Central memory CD8-positive, alpha-beta T cell (primary cell): ENCODE measurements around the gene PLA2G10.
"Not testable (repeated sequence)": the region's sequence is repeated elsewhere in the genome, so short reads cannot be mapped to it uniquely, and the experiment has no call there.

Experiments
- ATAC-seq: fragments of 150-1000 bp; cut with Tn5 transposase; replicated peaks from 2 replicates; pipeline ENCODE4 v1.10.0; 2022; ENCODE audit warnings: mild to moderate bottlenecking, moderate FRiP score, moderate number of reproducible peaks; ENCODE audit not compliant: poor library complexity, severe bottlenecking; ENCODE audit errors: extremely low read depth
- DNase-seq, 2 donors: peaks; one replicate each; pipeline ENCODE4 v3.0.0; 2021; ENCODE audit warnings: low spot score in 2 of 2
- H3K27ac Mint-ChIP-seq: one replicate; pipeline ENCODE4 v1.8.0; 2022; ENCODE audit warnings: low read depth, mild to moderate bottlenecking, moderate library complexity, mixed read lengths
- H3K27me3 Mint-ChIP-seq: one replicate; pipeline ENCODE4 v1.8.0; 2022; ENCODE audit warnings: mixed read lengths
- H3K36me3 Mint-ChIP-seq: one replicate; pipeline ENCODE4 v1.8.0; 2022; ENCODE audit warnings: mild to moderate bottlenecking, moderate library complexity, mixed read lengths; ENCODE audit not compliant: insufficient read depth
- H3K4me1 Mint-ChIP-seq: one replicate; pipeline ENCODE4 v1.8.0; 2022; ENCODE audit warnings: mixed read lengths
- H3K4me3 Mint-ChIP-seq: one replicate; pipeline ENCODE4 v1.8.0; 2022; ENCODE audit warnings: mild to moderate bottlenecking, moderate library complexity, mixed read lengths
- H3K9me3 Mint-ChIP-seq: one replicate; pipeline ENCODE4 v1.8.0; 2022; ENCODE audit warnings: mixed read lengths

The PLA2G10 gene, protein sequence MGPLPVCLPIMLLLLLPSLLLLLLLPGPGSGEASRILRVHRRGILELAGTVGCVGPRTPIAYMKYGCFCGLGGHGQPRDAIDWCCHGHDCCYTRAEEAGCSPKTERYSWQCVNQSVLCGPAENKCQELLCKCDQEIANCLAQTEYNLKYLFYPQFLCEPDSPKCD

DNA sequence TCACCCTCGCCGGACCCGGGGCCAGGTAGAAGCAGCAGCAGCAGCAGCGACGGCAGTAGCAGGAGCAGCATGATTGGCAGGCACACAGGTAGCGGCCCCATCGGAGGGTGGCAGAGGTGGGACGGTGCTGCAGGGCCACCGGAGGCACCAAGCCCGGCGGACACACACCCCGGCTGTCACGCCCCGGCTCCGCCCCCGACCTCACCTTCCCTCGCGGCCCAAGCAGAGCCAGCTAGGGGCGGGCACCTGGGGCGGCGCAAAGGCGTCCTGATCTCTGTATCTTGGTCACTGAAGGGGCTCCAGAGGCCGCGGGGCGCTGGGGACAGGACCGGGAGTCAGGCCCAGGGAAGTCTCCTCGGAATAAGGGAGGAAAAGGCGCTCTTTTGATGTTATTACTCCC is at the start of gene PLA2G10:
Gene PLA2G10 (minus strand): TSS at position 180 of the 400 bp plus-strand sequence. CDS start 79 bp downstream, at position 101.
- H3K9me3 Mint-ChIP-seq, H3K27me3 Mint-ChIP-seq, H3K27ac Mint-ChIP-seq, H3K36me3 Mint-ChIP-seq, DNase-seq, H3K4me3 Mint-ChIP-seq, H3K4me1 Mint-ChIP-seq, ATAC-seq: not testable (repeated sequence)

DNA sequence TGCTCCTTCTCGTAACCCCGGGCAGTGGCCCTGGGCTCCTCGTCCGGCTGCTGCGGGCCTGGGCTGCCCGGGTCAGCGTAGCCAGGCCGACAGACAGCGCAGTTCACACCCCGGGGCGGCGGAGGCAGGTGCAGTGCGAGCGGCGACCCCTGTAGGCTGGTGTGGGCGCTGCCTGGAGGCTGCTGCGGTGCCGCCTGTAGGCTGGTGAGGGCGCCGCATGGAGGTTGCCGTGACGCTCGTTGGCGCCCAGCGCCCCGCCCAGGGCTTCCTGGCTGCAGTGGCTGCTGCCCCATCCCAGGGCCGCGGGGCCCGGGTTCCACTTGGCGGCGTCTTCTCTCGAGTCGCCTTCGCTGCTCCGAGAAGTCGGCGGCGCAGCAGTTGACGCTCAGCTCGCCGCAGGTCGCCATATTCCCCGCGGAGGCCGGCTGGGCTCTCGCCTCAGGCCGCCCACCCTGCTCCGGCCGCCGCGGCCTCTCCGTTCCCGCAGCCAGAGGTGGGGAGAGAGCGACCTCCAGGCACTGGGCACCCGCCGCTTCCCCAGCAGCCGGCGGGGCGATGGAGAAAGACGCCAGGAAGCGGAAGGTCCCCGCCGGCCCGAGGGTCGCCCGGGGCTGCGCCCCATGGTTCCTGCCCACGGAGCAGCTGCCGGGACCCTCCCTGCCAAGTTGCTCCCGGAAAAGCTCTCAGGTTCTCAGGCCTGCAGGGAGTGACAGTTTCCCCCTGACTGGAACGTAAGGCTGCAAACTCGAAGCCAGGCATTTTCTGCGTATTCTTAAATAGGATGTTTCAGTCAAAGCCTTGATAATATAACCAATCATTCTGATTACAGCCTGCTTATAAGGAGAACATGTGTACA is 48.4 kb upstream of the PLA2G10 start, which contains the start of gene NPIPA2:
Gene NPIPA2 (plus strand): TSS at position 261 of the 856 bp plus-strand sequence. CDS start 5,533 bp downstream, outside the sequence.
- DNase-seq, H3K36me3 Mint-ChIP-seq, H3K27me3 Mint-ChIP-seq, H3K27ac Mint-ChIP-seq, H3K4me3 Mint-ChIP-seq, H3K4me1 Mint-ChIP-seq, H3K9me3 Mint-ChIP-seq: not testable (repeated sequence)
- ATAC-seq: peak; percentile 100

DNA sequence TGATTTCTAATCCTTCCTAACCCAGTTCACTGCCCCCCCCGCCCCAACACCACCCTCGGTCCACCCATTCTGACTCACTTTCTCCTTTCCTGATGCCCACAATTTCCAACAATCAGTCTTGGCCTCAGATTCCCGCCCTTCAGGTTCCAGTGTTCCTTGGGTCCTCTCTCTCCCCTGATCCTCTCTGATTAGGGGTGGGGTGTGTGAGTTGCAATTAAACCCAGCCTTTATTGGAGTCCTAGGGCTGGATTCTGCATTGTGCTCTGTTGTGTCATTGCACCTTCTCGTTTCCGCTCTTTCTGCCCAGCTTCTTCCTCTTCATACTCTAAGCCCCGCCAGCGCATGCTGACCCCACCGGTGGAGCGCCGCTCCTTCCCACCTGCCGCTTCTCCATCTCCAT is 47.7 kb upstream of the PLA2G10 start:
- not testable (repeated sequence) for H3K27me3 Mint-ChIP-seq, H3K4me3 Mint-ChIP-seq, H3K36me3 Mint-ChIP-seq, H3K27ac Mint-ChIP-seq, H3K4me1 Mint-ChIP-seq, ATAC-seq, H3K9me3 Mint-ChIP-seq, DNase-seq

DNA sequence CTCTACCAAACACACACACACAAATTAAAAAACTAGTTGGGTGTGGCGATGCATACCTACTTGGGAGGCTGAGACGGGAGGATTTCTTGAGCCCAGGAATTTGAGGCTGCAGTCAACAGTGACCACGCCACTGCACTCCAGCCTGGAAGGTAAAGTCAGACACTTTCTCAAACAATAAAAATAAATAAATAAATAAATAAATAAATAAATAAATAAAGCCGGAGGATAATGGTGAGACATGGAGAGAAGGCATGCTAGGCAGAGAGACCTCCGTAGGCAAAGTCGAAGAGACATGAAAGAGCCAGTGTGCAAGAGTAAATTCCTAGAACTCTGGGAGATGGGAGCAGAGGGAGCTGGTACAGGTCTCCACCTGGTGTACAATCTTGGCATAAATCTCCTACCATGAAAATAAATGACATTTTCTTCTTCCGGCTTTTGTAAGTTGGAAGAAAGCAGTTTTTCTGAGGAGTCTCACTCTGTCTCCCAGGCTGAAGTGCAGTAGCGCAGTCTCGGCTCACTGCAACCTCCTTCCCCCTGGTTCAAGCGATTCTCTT is 46.8 kb upstream of the PLA2G10 start:
- DNase-seq, H3K36me3 Mint-ChIP-seq, ATAC-seq, H3K27me3 Mint-ChIP-seq, H3K27ac Mint-ChIP-seq, H3K9me3 Mint-ChIP-seq, H3K4me3 Mint-ChIP-seq, H3K4me1 Mint-ChIP-seq: not testable (repeated sequence)

DNA sequence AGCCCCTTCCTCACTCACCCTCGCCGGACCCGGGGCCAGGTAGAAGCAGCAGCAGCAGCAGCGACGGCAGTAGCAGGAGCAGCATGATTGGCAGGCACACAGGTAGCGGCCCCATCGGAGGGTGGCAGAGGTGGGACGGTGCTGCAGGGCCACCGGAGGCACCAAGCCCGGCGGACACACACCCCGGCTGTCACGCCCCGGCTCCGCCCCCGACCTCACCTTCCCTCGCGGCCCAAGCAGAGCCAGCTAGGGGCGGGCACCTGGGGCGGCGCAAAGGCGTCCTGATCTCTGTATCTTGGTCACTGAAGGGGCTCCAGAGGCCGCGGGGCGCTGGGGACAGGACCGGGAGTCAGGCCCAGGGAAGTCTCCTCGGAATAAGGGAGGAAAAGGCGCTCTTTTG is 39.1 kb upstream of the PLA2G10 start:
- not testable (repeated sequence) for DNase-seq, H3K36me3 Mint-ChIP-seq, H3K9me3 Mint-ChIP-seq, H3K4me3 Mint-ChIP-seq, H3K27me3 Mint-ChIP-seq, H3K4me1 Mint-ChIP-seq, ATAC-seq, H3K27ac Mint-ChIP-seq

DNA sequence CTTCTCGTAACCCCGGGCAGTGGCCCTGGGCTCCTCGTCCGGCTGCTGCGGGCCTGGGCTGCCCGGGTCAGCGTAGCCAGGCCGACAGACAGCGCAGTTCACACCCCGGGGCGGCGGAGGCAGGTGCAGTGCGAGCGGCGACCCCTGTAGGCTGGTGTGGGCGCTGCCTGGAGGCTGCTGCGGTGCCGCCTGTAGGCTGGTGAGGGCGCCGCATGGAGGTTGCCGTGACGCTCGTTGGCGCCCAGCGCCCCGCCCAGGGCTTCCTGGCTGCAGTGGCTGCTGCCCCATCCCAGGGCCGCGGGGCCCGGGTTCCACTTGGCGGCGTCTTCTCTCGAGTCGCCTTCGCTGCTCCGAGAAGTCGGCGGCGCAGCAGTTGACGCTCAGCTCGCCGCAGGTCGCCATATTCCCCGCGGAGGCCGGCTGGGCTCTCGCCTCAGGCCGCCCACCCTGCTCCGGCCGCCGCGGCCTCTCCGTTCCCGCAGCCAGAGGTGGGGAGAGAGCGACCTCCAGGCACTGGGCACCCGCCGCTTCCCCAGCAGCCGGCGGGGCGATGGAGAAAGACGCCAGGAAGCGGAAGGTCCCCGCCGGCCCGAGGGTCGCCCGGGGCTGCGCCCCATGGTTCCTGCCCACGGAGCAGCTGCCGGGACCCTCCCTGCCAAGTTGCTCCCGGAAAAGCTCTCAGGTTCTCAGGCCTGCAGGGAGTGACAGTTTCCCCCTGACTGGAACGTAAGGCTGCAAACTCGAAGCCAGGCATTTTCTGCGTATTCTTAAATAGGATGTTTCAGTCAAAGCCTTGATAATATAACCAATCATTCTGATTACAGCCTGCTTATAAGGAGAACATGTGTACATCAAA is 9.3 kb upstream of the PLA2G10 start, which contains the start of gene NPIPA3:
Gene NPIPA3 (plus strand): TSS at position 256 of the 856 bp plus-strand sequence. CDS start 5,533 bp downstream, outside the sequence.
- H3K4me1 Mint-ChIP-seq, H3K36me3 Mint-ChIP-seq, H3K27me3 Mint-ChIP-seq, H3K27ac Mint-ChIP-seq, H3K9me3 Mint-ChIP-seq, H3K4me3 Mint-ChIP-seq, DNase-seq: not testable (repeated sequence)
- ATAC-seq: peak; percentile 100

DNA sequence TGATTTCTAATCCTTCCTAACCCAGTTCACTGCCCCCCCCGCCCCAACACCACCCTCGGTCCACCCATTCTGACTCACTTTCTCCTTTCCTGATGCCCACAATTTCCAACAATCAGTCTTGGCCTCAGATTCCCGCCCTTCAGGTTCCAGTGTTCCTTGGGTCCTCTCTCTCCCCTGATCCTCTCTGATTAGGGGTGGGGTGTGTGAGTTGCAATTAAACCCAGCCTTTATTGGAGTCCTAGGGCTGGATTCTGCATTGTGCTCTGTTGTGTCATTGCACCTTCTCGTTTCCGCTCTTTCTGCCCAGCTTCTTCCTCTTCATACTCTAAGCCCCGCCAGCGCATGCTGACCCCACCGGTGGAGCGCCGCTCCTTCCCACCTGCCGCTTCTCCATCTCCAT is 8.6 kb upstream of the PLA2G10 start:
- H3K27me3 Mint-ChIP-seq, H3K9me3 Mint-ChIP-seq, H3K4me1 Mint-ChIP-seq, ATAC-seq, H3K27ac Mint-ChIP-seq, DNase-seq, H3K4me3 Mint-ChIP-seq, H3K36me3 Mint-ChIP-seq: not testable (repeated sequence)

DNA sequence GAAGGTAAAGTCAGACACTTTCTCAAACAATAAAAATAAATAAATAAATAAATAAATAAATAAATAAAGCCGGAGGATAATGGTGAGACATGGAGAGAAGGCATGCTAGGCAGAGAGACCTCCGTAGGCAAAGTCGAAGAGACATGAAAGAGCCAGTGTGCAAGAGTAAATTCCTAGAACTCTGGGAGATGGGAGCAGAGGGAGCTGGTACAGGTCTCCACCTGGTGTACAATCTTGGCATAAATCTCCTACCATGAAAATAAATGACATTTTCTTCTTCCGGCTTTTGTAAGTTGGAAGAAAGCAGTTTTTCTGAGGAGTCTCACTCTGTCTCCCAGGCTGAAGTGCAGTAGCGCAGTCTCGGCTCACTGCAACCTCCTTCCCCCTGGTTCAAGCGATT is 7.8 kb upstream of the PLA2G10 start:
- H3K27me3 Mint-ChIP-seq, H3K27ac Mint-ChIP-seq, ATAC-seq, DNase-seq, H3K4me3 Mint-ChIP-seq, H3K9me3 Mint-ChIP-seq, H3K4me1 Mint-ChIP-seq, H3K36me3 Mint-ChIP-seq: not testable (repeated sequence)

DNA sequence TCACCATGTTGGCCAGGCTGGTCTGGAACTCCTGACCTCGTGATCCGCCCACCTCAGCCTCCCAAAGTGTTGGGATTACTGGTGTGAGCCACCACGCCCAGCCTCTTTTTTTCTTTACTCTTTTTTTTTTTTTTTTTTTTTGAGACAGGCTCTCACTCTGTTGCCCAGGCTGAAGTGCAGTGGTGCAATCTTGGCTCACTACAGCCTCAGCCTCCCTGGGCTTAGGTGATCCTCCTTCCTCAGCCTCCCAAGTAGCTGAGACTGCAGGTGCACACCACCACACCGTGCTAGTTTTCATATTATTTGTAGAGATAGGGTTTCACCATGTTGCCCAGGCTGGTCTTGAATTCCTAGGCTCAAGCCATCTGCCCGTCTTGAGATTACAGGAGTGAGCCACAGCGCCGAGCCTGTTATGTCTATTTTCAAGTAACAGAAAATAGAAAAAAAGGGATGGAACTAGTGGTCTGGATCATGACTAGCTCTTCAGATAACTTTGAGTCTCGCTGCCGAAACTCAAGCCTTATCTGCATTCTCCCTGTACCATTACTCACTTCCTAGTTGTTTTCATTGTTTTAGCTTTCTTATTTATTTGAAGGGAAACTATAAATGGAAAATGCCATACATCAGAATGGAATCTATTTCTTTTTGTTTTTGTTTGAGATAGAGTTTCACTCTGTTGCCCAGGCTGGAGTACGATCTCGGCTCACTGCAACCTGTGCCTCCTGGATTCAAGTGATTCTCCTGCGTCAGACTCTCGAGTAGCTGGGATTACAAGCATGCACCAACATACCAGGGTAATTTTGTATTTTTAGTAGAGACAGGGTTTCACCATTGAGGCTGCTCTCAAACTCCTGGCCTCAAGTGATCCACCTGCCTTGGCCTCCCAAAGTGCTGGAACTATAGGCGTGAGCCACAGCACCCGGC is 8.0 kb downstream of the PLA2G10 start:
- not testable (repeated sequence) for H3K9me3 Mint-ChIP-seq, H3K36me3 Mint-ChIP-seq, H3K27me3 Mint-ChIP-seq, ATAC-seq, H3K4me3 Mint-ChIP-seq, H3K27ac Mint-ChIP-seq, DNase-seq, H3K4me1 Mint-ChIP-seq

DNA sequence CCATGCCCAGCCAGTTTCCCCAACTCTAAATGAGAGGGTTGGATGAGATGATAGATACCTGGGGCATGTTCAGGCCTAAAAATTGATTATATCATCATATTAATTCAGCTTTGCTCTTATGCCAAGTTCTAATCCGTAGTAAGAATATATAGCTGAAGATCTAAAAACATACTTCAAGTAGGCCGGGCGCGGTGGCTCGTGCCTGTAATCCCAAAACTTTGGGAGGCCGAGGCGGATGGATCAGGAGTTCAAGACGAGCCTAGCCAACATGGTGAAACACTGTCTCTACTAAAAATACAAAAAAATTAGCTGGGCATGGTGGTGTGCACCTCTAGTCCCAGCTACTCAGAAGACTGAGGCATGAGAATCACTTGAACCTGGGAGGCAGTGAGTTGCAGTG is 12.0 kb downstream of the PLA2G10 start:
- ATAC-seq: no peak
- Mint-ChIP-seq H3K9me3 (no peaks in the 10 kb centered on the region), H3K4me1 (no peaks in the 10 kb centered on the region), H3K27me3 (peaks cover 28% of the 10 kb centered on the region), H3K36me3 (peaks cover 1% of the 10 kb centered on the region), H3K4me3 (no peak overlapping the region), H3K27ac (no peak overlapping the region)
- DNase-seq: no peak

DNA sequence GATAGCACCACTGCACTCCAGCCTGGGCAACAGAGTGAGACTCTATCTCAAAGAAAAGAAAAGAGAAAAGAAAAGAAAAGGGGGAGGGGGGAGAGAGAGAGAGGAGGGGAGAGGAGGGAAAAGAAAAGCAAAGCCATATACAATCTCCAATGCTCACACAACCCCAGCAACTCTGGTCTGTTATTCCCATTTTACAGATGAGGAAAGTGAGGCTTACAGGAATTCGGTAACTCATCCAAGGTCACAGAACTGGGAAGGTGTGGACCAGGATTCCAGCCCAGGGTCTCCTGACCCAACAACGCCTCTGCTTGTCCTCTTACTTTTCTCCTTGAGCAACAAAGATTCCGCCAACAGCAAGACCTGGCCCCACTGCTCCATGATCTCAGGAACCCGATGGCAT is 13.0 kb downstream of the PLA2G10 start:
- no peak overlapping the region for H3K27ac Mint-ChIP-seq
- H3K27me3 Mint-ChIP-seq: peaks cover 28% of the 10 kb centered on the region
- no peaks in the 10 kb centered on the region for H3K9me3 Mint-ChIP-seq
- no peak for DNase-seq
- ATAC-seq: no peak
- H3K4me1 Mint-ChIP-seq: no peaks in the 10 kb centered on the region
- H3K36me3 Mint-ChIP-seq: peaks cover 1% of the 10 kb centered on the region
- no peak overlapping the region for H3K4me3 Mint-ChIP-seq
